Activated CD4-positive, alpha-beta T cell treated with anti-CD3 and anti-CD28 coated beads for 24 hours (primary cell): ENCODE results near the gene NRXN3.

Experiments used
- DNase-seq, 2 donors: peaks; one replicate each; pipeline ENCODE4 v3.0.0-alpha.2; 2020; ENCODE audit warnings: low read depth in 2 of 2

NRXN3 gene

DNA sequence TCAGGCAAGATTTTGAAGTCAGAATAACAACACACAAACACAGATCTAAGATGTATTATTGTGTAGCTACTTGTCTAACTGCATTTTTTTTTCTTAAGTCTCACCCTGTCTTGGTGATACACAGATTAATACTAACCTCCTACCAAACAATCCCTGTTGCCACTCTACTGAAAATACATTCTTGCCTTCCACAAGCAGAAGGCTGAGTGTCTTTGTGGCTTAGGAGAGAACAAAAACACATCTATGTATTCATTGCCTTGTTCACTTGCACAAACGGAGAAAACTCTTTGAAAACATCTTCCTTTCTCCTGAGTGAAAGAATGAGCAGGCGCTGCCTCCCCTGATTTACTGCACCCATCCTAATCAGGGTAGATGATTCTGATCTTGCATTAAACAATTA is 1398.9 kb downstream of the NRXN3 start:
- no peak for DNase-seq

DNA sequence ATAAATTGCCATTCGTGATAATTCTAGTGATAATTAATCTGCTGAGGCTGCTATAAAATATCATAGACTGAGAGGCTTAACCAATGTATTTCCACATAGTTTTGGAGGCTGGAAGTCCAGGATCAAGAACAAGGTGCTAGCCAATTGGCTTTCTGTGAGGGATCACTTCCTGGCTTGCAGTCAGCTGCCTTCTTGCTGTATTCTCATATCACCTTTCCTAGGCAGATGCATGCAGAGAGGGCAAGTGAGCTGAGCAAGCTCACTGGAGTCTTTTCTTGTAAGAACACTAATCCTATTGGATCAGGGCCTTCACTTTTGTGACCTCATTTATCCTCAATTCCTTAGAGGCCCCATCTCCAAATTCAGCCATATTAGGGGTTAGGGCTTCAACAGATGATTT is 1400.5 kb downstream of the NRXN3 start:
- DNase-seq, result no peak

DNA sequence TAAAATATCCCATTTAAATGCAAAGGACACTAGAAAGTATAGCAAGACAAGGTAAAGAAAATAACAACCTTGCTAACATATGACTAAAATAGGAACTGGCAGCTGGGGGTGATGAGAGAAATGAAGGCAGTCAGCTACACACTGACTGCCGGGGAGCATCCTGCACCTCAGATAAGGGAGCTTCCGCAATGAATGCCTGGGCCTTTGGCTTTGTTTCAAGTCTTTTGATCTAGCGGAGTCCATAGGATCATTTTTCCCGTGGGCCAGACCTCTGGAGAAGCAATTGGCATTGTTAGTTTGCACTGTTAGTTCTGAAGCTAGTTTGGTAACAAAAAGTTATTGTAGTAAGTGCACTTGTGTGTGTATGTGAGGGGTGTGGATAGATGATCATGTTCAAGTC is 1401.2 kb downstream of the NRXN3 start:
- no peak for DNase-seq

DNA sequence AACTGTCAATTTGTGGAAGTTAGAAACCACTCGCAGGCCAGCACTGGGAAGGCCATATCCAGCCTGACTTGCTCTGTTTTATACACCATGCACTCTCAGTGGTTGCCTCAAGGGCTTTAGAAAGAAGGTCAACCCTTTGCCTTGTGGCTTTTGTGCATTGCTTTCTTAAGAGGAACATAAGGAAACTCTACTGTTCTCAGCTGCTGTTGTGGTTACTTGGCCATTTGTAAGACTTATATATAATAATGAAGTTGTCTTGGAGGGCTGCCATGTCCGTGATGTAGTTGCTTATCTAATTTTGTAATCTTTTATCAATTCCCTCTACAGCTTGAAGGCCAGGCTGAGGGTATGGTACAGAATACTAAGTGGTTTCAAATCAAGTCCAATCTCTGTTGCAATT is 1403.3 kb downstream of the NRXN3 start:
- DNase-seq, result no peak

DNA sequence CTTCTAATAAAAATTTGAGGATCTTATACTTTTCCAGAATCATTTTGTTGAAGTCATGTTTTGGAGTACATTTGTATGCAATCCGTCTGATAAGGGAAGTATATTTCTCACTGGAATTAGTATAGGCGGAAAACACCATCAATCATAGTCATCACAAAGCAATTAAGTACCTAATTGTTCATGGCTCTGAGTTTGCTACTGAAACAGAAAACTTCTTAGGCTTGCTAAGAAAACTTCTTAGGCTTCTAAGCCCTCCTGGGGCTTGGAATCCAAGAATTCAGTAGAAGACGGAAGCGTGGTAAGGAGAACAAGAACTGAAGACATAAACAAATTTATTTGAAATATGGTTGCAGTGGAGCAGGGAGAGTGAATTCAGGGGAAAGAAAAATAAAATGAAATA is 1404.9 kb downstream of the NRXN3 start:
- no peak for DNase-seq

DNA sequence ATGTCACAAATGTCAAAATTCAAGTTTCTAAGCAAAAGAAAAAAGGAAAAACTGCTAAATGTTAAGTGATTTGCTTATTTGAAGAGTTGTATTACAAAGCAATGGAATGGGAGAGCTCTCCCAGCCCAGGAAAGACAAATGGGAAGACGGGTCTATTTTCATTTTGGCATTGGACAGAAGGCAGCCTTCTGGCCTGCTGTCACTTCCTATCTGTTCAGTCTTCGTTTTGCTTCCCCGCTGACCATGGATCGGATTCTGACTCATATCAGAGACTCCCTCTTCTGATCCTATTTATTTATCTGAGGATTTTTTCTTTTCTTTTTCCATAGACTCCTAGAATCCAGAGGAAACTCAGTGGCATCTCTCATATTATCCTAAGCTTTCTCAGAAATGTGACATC is 1406.3 kb downstream of the NRXN3 start:
- DNase-seq, result no peak

DNA sequence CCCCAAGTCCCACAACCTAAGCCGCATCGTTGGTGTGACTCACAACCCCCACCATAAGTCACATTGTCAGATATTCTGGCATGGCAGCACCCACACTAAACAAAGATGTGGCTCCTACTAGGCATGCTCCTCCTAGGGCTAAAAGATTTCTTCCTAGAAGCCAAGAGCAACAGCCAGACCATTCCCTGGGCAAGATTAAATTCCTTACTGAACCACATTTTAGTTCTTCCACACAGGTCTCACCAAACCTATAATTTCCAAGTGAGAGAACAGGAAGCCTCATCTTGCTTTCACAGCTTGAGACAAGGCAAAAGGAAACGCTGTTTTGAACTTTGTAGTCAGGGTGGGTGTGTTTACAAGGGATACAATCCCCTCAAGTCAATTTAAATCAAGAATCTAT is 1408.3 kb downstream of the NRXN3 start:
- no peak for DNase-seq

DNA sequence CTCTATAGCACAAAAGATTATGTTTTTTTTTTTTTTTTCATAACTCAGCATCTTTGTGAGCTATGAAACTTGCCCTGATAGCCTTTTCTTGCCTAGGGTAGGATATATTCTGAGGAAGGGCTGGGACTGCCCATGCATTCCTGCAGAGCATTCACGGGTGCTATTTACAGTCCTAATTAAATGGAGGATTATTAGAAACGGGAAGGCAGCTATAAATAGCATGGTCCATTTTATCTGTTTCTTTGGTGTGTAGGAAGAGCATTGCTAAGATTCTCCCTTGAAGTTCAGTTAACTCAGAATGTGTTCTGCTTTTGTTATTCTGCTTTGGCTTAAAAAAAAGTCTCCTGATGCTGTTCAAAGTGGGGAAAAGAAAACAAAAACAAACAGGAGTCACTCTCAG is 1410.2 kb downstream of the NRXN3 start:
- DNase-seq, result no peak

DNA sequence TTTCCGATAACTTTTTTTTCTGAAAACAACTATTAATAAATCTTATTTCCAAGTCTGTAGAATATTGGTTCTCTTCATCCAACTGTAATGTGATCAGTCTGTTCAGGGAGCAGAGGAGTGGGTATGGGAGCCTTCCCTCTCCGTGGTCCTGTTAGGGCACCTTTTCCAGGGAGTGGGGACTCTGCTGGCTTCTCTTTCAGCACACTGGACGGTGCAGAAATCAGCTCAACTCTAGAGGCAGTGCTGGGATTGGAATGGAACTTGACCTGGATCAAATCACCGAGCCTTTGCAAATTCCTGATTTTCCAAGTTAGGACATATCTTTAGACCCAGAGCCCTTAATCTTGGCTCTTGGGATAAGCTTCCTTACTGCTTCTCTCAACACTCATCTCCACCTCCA is 1410.7 kb downstream of the NRXN3 start:
- no peak for DNase-seq

DNA sequence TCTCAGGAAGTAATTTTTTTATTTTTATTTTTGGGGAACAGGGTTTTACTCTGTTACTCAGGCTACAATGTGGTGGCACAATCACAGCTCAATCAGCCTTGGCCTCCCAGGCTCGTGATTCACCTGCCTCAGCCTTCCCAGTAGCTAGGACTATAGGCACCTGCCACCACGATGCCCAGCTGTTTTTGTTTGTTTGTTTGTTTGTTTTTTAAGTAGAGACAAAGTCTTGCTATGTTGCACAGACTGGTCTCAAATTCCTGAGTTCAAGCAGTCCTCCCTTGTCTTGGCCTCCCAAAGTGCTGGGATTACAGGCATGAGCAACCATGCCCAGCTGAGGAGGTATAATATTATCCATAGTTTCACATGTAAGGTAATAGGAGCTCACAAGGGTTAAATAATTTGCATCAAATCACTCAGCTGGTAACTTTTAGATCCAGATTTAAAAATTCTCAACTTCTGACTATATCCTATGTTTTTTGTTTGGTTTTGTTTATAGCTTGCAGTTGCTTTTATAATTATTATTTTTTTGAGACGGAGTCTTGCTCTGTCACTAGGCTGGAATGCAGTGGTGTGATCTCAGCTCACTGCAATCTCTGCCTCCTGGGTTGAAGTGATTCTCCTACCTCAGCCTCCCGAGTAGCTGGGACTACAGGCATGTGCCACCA is 1411.9 kb downstream of the NRXN3 start:
- DNase-seq, result no peak

DNA sequence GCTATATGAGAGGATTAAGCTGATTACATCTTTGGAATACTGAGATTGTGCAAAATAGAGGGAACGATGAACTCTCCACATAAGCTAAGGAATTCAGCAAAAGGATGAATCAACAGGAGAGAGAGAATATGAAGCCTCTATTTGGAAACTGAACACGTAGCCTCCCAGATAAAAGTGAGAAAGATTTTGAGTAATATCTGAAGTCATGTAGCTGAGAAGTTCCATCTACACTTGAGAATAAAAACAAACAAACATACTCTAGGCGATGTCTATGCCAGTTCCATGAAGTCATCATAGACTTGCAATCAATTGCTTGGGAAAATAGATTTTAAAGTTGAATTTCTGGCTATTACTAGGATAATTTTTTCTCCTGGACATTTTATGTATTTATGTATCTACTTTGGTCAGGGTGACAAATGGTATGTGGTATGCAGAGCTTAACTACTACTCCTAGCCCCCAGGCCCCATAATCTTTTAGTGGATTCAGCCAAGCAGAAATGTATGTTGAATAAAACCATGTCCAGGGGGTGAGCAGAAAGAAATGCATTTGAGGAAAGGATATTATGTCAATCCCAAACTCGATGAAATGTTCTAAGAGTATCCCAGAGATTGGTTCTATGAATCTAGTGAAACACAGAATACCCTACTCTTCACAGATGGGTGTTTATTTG is 1413.7 kb downstream of the NRXN3 start:
- no peak for DNase-seq

DNA sequence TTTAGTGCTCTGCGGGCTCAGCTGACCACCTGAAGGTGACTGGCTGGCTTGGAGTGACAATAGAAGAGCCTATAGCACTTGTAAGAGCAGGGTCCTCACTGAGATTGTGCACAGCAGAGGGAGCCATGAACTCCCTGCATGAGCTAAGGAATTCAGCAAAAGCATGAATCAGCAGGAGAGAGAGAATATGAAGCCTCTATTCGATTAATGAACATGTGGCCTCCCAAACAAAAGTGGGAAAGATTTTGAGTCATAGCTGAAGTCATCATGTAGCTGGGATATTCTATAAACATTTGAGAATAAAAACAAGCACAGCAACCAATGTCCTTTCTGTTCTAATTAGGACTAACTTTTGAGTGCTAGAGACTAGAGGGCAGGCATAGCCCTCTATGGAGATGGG is 1414.5 kb downstream of the NRXN3 start:
- no peak for DNase-seq

DNA sequence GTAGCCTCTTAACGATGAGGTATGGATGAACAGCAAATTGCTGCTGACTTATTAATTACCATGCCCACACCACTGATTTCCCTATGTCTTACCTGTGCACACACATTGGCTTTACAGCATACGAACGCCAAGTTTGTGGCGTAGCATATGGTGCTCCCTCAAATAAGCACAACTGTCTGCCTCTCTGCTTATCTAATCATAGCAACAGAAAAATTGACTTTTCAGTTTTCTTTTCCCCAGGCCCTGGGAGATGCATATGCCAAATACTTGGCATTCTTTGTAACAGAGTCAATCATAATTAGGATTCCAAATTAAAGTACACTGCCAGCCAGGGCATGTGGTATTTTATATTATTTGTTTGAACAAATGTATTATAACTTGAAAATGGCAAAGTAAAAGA is 1415.7 kb downstream of the NRXN3 start:
- DNase-seq, result no peak

DNA sequence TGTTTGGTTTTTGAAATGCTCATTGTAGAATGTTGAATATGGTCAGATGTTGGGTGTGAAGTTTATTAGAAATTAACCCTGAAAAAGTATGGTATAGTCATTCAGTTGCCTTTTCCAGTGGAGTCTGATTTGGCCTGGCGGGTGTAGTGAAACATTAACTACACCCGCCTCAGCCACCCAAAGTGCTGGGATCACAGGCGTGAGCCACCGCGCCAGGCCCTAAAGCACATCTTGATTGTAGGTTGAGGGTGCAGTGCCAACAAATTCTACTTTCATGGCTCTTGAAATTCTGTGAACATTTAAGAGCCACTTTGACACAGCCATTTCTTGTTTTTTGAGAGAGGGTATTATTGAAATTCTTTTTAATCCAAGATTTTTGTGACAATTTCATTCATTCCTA is 1416.2 kb downstream of the NRXN3 start:
- DNase-seq, result no peak

DNA sequence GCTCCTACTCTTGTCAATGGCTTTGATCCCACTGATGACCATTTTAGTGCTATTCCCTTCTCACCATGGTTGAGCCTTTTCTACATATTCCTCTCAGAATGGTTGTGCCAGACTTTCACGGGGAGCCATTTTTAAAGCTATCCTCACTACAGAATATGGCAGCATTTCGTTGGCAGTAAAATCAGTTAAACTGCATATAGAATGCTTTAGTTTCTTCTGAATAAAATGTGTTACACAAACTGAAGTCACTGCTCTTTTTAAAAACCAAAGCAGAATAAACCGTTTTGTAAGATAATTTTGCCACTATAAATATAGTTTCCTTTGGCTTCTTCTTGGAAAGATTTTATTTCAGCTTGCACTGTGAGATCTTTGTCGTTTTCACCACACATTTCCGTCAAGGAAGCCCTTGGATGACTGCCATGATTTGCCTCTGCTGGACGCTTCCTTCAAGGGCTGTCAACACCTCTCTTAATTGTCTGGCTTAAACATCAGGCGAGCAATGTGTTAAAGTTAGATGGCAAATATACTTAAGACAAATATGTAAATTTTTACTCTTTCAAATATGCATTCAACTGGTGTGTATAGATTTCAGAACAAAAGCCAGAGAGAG is 1416.9 kb downstream of the NRXN3 start:
- no peak for DNase-seq

DNA sequence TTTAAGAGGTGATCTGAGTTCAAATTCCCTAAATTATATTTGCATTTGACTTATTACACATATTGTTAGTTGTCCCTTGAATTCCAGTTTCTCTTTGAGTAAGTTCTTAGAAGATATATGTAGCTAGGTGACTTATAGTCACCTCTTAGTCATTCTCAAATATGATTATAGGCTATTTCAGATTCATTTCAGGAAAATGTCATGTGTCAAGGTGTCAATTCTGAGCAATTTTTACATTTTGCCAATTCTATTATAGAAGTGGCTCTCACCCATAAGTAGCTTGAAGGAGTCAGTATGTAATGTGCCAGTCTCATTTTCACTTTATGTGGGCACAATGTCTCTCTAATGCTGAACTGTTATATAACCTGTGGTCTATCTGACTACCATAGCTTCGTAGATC is 1417.7 kb downstream of the NRXN3 start:
- DNase-seq, result no peak

DNA sequence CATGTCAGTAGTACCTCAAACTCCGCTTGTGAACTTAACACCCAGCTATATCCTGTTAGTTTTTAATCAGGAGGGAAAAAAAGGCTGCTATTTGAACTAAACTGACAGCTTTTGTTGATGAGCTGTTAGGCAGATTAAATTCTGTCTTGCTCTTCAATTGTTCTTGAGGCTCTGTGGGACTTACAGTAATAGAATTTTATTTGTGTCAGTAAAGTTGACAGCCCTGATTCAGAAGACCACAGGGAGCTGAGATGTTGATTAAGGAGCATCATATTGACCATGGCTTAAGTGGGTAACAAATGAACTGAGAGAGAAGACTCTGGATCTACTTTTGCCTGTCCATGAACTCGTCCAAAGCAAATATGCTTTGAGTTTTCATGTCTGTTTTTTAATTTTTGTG is 1418.2 kb downstream of the NRXN3 start:
- DNase-seq, result no peak

DNA sequence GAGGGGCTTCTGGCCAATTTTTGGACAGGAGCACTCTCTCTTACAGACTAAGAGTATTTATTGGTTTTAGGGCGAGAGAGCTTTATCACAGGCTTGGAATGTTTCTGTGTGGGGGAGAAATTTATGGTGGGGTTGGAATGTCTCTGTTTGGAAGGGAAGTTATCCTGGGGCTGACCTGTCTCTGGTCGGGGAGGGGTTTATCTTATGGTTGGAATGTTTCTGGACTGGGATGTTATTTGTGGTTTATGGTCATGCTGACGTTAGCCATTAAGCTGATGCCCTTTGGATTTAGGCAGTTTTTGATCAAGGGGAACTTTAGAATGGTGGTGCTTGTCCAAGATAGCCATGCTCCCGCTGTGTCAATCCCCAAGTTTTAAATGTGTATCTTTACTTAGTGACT is 1426.4 kb downstream of the NRXN3 start:
- no peak for DNase-seq

DNA sequence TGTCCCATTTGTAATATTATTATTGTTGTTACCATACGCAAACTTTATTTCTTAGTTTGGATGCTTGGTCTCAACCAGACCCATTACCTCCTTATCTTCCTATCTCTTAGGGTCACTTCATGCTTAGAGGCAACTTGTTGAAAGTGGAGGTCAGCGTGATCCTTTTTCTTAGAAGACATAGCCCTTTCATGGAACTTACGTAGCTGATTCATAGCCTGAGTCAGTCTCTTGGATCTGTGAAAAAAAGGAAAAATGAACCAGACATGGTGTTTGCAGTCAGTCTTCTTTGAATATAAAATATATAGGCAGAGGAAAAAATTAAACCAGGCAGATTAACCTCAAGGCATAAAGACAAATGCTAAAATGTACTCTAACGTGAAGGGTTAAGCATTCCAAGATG is 1427.4 kb downstream of the NRXN3 start:
- DNase-seq, result no peak

DNA sequence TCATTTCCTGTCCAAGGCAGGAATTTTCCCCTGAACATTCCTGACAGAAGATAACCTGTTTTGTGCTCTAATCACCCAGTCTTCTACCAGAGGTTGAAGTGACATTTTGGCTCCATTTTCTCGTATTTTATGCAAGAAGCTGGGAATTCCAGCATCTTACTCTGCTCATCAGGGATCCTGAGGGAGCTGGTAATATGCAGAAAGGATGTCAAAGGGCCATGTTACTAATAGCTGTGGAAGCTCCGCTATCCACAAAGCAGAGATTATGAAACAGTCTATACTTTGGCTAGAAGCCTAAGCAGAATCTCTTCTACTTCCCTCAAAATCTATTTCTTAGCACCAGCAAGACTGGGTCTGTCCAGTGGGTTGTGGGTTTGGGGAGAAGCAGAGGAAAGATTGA is 1428.2 kb downstream of the NRXN3 start:
- no peak for DNase-seq

DNA sequence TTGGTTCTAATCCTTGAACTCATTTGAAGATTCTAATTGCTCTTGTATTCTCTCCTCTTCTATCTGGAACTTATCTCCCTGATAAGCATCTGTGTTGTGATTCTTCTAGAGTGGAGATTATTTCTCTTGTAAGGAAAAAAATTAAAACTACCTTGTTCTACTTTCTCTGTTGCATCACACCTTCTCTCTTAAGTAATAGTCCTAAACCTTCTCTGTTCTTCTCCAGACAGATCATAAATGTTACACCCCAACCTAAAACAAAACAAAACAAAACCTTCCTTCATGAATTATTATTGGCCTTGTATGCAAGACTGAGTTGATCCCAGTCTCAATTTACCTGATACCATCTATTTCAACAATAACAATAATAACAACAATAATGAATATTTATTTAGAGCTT is 1429.1 kb downstream of the NRXN3 start:
- DNase-seq, result no peak

DNA sequence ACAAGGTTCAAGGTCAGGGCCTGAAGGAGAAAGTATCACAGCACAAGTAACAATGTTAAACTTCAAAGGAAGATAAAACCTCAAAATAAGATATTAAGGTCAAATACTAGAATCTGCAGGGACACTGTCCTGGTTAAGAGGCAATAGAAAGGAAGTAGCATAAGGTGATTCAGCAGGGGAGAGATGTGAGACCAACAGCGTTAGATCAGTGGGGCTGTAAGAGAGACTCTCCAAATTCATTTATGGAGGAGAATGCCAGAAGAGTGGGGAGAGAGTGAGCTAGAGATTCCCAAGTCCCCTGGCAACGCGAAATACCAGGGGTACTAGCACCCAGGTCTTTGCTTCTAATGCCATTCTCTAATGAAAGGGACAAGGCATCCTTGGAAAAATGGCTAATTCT is 1430.2 kb downstream of the NRXN3 start:
- DNase-seq, result no peak

DNA sequence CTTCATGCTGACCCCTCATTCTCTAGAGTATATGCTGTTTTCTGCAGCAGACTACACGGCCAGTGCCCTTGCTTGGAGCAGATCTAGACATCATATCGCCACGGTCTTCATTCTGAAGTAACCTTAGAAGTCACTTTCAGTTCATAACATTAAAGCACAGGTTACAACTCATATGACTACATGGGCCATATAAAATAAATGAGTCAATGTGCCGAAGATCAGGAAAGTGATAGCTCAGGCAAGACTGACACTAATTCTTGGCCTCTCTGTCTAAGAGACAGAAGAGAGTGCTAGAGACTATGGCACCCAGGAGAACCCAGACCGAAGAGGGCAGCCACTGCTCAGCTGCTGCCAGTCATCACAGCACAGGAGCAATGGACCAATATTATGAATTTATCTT is 1431.4 kb downstream of the NRXN3 start:
- DNase-seq, result no peak

DNA sequence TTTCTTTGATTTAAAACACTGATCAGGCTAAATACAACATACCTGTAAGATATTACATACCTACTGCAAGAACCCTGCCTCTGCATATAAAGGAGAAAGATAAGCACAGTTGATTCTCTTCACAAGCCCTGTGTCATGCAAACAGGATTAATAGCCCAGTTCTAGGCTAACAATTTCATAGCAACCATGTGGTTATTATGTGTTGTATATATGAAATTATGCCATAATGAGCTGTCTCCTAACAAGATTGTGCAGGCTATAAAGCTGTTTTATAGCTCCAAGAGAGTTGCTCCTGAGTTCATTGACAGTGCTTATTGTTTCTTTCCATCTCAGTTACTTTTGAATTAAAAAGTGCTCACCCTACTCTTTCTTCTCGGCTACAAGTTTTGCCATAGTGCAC is 1431.9 kb downstream of the NRXN3 start:
- no peak for DNase-seq
